AG04450 (cell line): ENCODE results near the gene MEIS3. TPM values are rescaled to one million over a fixed set of nuclear protein-coding genes. Genes with fewer than 3 reads are reported as not detected.
A peak's percentile ranks its signal among the peaks of the same experiment; 100 is the strongest.

Experiments
- CTCF ChIA-PET: fragments of 300-600, 350-600 bp; formaldehyde crosslinking; extraction: SDS; loops from one replicate; lab custom pipeline; 2022; ENCODE audit warnings: antibody characterized with exemption, inconsistent platforms; lab: Charles Lee
- POLR2A ChIA-PET: fragments of 350-600 bp; formaldehyde crosslinking; extraction: SDS; loops from one replicate; lab custom pipeline; 2021; ENCODE audit warnings: antibody characterized with exemption, inconsistent platforms; lab: Yijun Ruan, JAX
- DNase-seq: peaks from one replicate; pipeline ENCODE4 v3.0.0-alpha.2; 2011; ENCODE audit warnings: low read depth, low spot score
- H3K27ac ChIP-seq: one replicate; pipeline ENCODE4 v1.5.1; 2012; ENCODE audit warnings: low read depth, low read length, control low read depth
- H3K27me3 ChIP-seq: one replicate; pipeline ENCODE4 v1.6.0; 2012; ENCODE audit warnings: low read length; ENCODE audit not compliant: control insufficient read depth, insufficient read depth
- H3K4me3 ChIP-seq: 2 replicates; pipeline ENCODE4 v1.5.1; 2011; ENCODE audit warnings: mild to moderate bottlenecking, low read depth, low read length, control low read depth
- H3K9me3 ChIP-seq: 2 replicates; pipeline ENCODE4 v1.5.1; 2012; ENCODE audit warnings: low read length; ENCODE audit not compliant: control insufficient read depth, insufficient read depth
- CTCF ChIP-seq: IDR thresholded peaks from 2 replicates; pipeline ENCODE4 v1.5.1; 2011; ENCODE audit warnings: low read depth, low read length, control low read depth, inconsistent platforms
- polyA plus RNA-seq: library from polyadenylated mRNA; depleted of rRNA; stranded (reverse); fragments of >200 nt; gene quantifications from 2 replicates; pipeline ENCODE4 v1.2.3, GENCODE V29; 2011

MEIS3 gene
- polyA plus RNA-seq, 1 experiment: 21.6 TPM

DNA sequence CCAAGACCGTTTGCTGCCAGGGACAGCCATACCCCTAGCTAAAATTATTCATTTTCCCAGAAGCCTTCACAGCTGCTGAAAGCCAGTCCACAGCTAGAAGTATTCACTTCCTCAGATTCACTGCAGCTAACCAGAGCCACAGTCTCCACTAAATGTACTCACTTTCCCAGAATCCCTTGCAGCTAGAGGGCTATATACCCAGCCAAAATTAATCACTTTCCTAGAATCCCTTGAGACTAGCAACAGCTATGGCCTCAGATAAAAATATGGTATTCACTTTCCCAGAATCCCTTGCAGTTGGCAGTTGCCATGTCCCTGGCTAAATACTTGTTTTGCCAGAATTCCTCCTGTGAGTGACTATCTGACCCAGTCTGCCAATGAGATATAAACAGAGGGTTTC lies 13.8 kb upstream of the MEIS3 start:
- no peak for TF ChIP-seq CTCF
- Histone ChIP-seq H3K9me3 (no peaks in the 10 kb centered on the region; the same call in 1 of the 2 replicates), H3K27ac (no peak overlapping the region), H3K4me3 (no peak overlapping the region), H3K27me3 (peaks cover 4% of the 10 kb centered on the region)
- ChIA-PET CTCF (interaction anchor here (0.9 to 9.0 kb wide), 6 partner anchors 82 to 275 kb away, joined by 3 to 212 read pairs (median 6); partner anchors contain the start of genes DHX34, EHD2 and NAPA), POLR2A (interaction anchor here (0.6 to 1.1 kb wide), 4 partner anchors 50 to 285 kb away, joined by 3 to 10 read pairs (median 4); no protein-coding TSS in a partner anchor)
- no peak for DNase-seq

DNA sequence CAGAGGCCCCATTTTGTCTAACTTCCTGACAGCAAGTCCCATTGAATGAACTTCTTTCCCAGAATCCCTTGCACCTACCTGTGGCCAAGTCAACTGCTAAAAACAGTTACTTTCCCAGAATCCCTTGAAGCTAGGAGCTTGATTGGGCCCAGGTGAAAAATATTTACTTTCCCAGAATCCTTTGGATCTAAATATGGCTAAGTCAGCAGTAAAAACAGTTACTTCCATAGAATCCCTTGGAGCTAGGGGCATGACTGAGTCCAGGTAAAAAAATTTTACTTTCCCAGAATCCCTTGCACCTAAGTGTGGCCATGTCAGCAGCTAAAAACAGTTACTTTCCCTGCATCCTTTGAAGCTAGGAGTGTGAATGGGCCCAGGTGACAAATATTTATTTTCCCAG lies 13.2 kb upstream of the MEIS3 start:
- DNase-seq: no peak
- Histone ChIP-seq H3K27ac (no peak overlapping the region), H3K9me3 (no peaks in the 10 kb centered on the region; the same call in 1 of the 2 replicates), H3K27me3 (peaks cover 4% of the 10 kb centered on the region), H3K4me3 (no peak overlapping the region)
- no peak for TF ChIP-seq CTCF
- POLR2A ChIA-PET: interaction anchor here (1.1 kb wide), 1 partner anchor 280 kb away, joined by 3 read pairs; no protein-coding TSS in a partner anchor
- CTCF ChIA-PET: interaction anchor here (0.9 to 9.0 kb wide), 6 partner anchors 83 to 275 kb away, joined by 3 to 212 read pairs (median 6); partner anchors contain the start of genes DHX34, EHD2 and NAPA

GRCh38 chr19:47432091-47432490 lies 12.8 kb upstream of the MEIS3 start:
- Histone ChIP-seq H3K9me3 (no peaks in the 10 kb centered on the region; the same call in 1 of the 2 replicates), H3K4me3 (no peak overlapping the region), H3K27ac (no peak overlapping the region), H3K27me3 (peaks cover 4% of the 10 kb centered on the region)
- DNase-seq: no peak
- ChIA-PET POLR2A (interaction anchor here (0.7 kb wide), 1 partner anchor 140 kb away, joined by 4 read pairs; no protein-coding TSS in a partner anchor), CTCF (interaction anchor here (1.4 to 9.0 kb wide), 3 partner anchors 83 to 276 kb away, joined by 4 to 212 read pairs (median 14); partner anchors contain the start of genes EHD2 and NAPA)
- TF ChIP-seq CTCF: no peak

DNA sequence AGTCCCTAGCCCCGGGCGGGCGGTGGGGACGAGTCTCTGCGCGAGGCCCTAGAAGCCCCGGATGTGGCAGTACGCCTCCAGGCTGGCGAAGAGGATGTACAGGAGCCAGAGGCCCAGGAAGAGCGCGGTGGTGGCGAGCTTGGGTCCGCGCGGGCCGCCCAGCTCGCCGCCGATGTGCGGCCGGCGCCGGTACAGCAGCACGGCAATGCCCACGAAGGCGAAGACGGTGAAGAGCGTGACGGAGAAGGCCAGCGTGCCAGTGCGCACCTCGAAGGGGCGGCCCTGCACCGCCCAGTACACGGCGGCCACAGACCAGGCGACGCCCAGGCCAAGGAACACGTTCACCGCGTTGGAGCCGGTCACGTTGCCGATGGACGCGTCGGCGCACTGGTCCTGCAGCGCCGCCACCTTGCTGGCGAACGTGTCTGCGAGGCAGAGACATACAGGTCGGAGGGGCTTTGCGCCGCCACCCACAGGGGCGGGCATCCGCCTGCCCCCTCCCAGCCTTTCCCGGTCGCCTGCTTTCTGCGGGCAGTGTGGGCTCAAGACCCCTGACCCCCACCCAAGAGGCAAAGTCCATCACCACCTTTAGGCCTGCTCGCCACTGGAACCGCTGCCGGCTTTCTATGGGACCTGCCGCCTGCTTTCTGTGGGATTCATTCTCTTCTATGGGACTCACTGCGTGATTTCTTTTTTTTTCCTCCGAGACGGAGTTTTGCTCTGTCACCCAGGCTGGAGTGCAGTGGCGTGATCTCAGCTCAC lies 10.9 kb upstream of the MEIS3 start:
- TF ChIP-seq CTCF: 0 out of 2 replicates have a peak, but pooled peaks have one; percentile 19
- no peaks in the 10 kb centered on the region; the same call in 1 of the 2 replicates for H3K9me3 ChIP-seq
- POLR2A ChIA-PET: no interaction called here
- CTCF ChIA-PET: interaction anchor here (0.7 to 2.4 kb wide), 3 partner anchors 39 to 268 kb away, joined by 3 to 10 read pairs (median 3); partner anchors contain the start of gene KPTN
- H3K27me3 ChIP-seq: peaks cover 4% of the 10 kb centered on the region
- H3K27ac ChIP-seq: no peak overlapping the region
- DNase-seq: no peak
- peak overlapping the region; percentile 29 for H3K4me3 ChIP-seq
